ENCODE data around the gene CCR3.

Gene CCR3

DNA sequence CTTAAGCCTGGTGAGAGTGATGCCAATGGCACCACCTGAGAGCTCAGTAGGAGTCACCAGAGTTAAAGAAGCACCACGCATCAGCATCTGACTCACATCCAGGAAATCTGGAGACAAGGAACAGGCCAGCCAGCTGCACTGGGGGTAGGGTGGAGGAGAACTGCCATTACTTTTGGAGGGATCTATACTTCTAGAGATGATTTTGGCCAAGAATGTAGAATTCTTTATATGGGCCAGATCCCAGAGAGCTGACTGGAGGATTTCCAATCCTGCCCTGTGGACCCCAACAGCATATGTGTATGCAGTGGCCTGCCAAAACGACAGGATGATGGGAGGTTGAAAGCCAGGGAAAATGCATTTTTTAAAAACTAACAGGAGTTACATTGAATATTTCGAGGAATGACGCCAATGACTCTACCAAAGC is 29.8 kb downstream of the CCR3 start:
- no peak for DNase-seq (ENCODE audit: low read depth)

GRCh38 chr3:46276497-46277099 is 34.3 kb downstream of the CCR3 start:
- peak; percentile 70 for DNase-seq (ENCODE audit: low read depth)

DNA sequence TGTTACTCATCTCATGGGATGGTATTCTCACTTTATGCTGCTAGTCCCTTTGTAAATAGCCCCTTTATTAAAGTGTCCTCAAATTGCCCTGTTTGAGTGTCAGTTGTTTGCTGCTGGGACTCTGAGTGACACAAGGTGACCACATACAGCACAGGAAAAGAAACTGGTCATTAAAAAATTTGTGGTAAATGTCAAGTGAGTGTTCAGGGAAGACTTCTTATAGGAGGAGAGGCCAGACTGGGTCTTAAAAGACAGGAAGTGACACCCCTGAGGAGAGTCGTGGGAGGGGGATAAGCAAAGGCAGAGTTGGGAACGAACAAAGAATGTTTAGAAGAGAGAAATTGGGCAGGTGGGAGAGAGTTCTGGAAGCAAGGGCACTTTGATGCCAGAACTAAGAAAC is 35.2 kb downstream of the CCR3 start:
- DNase-seq (ENCODE audit: low read depth), result no peak

DNA sequence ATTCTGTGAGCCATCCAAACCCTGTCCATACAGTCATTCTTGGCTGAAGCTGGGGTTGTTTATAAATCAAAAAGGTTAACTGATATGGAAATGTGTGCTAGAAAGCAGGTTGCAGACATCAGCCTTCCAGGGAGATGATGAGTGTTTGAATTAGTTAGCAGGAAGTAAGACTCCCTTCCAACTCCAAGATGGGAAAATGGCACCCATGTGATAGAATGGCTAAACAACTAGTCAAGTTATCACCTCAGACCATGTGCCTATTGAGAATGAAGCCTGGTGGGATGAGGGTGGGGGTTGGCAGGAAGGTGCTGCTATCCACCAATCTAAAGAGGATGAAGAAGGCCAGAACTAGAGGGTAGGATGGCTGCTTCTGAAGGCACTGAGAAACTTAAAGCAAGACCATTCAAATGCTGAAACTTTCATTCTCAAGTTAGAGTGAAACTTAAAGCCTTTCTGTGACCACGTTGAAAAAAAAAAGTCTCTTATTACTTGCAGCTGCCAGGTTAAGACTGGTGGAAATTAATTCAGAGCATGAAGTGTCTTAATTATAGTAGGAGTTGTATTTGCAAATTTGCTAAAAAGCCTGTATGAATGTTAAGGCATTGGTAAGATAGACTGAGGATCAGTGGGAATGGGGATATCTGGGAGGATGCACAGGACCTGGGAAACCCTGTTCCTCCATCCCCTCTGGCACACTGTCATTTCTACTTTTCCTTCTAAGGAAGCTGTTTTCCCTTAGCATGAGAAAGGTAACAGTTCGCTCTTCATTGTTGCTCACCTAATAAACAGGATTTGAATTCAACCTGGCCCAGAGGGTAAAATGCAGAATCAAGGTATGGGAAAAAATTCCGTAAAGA is 36.8 kb downstream of the CCR3 start:
- DNase-seq (ENCODE audit: low read depth), result no peak

DNA sequence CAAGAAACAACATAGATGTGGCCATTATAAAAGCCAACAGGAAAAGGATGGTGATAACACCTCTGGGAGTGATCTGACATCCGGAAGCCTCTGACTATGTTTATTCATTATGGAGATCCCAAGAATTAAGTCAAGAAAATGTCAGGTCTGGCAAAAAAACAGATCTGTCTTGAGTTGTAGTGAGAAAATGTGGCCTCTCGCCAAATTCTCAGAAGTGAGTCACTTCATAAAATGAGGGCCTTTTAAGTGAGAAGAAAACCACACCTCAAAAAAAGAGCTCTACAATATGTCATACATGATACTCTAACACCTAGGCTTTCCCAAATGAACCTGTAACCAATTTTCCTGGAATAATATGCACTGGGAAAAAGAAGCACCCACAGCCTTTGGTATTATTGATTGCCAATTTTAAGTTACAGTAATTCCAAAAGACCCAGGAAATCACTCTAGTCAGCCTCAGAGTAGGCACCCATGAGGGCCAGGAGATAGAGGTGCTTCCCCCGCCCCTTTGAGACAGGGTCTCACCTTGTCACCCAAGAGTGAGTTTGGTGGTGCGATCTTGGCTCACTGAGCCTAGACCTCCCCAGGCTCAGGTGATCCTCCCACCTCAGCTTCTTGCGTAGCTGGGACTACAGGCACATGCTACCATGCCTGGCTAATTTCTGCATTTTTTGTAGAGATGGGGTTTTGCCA is 38.0 kb downstream of the CCR3 start:
- DNase-seq (ENCODE audit: low read depth), result peak; percentile 55

DNA sequence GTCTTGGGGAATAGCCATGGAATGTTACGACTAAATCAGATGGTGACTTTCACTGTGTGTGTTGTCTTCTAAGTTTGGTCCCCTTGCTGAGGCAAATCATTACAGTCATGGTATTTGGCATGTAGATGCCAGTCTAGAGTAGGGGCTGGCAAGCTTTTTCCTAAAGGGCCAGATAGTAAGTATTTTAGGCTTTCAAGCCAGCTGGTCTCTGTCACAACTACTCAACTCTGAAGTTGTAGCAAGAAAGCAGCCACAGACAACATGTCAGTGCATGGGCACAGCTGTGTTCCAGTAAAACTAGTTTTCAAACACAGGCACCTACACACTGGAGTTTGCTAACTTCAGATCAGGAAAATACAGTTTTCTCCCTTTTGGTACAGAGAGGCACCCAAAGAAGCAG is 39.3 kb downstream of the CCR3 start:
- no peak for DNase-seq (ENCODE audit: low read depth)

DNA sequence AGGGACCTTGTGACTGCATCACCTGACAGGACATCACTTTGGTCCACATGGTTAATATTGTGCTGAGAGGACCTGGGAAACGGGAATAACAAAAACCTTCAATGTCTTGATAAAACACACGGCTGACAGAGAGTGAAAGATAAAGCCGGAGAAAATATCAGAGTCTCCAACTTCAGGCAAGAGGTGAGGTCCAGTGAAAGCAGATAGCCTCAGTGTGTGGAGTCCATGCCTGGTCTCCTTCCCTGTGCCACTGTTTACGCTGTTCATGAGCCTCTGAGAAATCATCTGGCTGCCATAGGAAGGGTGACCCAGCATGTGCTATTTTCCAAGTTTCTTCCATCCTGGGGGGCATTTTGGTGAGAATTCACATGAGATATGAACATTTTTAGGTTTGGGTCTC is 39.8 kb downstream of the CCR3 start:
- DNase-seq (ENCODE audit: low read depth), result no peak

GRCh38 chr3:46282696-46283095 is 40.4 kb downstream of the CCR3 start:
- no peak for DNase-seq (ENCODE audit: low read depth)

GRCh38 chr3:46283881-46284450 is 41.7 kb downstream of the CCR3 start:
- DNase-seq (ENCODE audit: low read depth), result no peak

DNA sequence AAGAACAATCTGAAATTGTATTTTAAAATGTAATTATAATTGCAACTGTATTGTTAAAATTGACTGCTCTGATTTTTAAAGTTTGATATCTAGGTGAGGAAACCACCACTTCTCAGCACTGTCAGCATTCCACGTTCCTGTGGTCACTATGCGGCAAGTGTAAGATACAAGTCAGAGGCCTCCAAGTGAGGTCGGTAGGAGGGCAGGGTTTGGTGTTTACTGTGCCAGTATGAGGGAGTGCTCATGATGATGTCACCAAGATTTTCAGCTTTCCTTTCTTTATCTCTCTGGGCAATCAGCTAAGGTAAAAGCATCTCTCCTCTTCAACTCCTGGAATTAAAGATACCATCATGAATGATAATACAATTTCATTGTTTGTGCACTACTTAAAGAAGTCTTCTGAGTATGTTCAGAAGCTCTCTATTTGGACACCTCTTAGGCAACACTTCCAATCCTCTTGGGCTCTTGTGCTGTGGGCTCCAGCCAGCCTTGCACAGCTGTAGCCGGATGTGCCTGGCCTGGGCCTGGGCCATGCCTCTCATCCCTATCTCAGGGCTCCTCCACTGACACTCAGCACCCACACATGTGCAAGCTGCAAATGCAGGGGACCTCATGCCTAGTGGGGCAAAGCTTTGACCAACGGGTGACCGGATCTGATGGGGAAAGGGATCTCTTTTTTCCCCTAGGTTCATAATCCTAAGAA is 42.9 kb downstream of the CCR3 start:
- DNase-seq (ENCODE audit: low read depth), result no peak

DNA sequence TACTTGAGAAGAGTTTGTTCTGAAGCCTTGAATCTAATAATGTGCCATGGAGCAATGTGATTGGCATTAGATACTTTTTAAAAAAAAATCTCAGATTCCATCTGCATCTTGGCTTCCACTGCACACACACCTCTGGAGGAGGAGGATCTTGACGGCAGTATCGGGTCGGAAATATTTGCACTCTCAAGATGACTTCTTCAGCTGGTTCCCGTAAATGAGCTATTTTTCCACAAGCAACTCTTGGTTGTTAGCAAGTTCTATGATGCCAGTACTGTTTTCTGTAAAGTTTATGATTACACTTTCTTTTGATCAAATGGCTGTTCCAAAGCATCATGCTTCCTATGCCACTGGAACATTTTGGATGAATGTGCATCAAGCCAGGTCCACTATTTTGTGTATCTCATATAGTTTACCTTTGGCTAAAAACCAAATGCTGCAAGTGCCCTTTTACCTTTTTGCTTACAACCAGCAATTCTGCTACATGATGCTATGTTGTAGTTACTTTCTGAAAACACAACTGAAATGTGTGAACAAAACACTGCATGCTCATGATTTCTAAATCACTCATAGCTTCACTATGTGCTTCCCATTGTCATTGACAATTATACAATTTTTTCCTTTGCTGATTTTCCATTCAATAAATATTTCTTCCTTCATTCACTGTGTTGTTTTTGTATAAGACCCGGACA is 43.8 kb downstream of the CCR3 start:
- no peak for DNase-seq (ENCODE audit: low read depth)

- DNase-seq (ENCODE audit: low read depth), result no peak
Measured at GRCh38 chr3:46286947-46287565, 44.8 kb downstream of the CCR3 start.

- DNase-seq (ENCODE audit: low read depth), result no peak
Measured at GRCh38 chr3:46289551-46289950, 47.3 kb downstream of the CCR3 start.

GRCh38 chr3:46289966-46290365 is 47.7 kb downstream of the CCR3 start:
- DNase-seq (ENCODE audit: low read depth), result no peak

DNA sequence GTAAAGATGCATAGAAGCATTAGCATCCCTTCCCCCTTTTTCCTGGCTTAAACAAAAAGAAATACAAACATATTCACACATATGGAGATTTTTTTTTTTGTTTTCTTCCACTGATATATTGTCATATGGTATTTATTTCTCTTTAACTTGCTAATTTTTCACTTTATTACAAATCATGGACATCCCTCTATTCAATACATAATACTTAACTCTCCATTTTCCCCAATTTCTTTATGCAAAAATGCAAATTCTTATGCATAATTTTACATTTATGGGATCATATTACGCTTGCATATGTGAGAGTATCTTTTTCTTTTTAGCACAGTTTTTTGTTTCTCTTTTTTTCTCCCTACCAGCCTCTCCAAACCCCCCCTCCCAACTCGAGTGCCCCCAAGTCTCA is 48.8 kb downstream of the CCR3 start:
- DNase-seq (ENCODE audit: low read depth), result no peak

GRCh38 chr3:46293035-46293724 is 50.9 kb downstream of the CCR3 start:
- DNase-seq (ENCODE audit: low read depth), result no peak

DNA sequence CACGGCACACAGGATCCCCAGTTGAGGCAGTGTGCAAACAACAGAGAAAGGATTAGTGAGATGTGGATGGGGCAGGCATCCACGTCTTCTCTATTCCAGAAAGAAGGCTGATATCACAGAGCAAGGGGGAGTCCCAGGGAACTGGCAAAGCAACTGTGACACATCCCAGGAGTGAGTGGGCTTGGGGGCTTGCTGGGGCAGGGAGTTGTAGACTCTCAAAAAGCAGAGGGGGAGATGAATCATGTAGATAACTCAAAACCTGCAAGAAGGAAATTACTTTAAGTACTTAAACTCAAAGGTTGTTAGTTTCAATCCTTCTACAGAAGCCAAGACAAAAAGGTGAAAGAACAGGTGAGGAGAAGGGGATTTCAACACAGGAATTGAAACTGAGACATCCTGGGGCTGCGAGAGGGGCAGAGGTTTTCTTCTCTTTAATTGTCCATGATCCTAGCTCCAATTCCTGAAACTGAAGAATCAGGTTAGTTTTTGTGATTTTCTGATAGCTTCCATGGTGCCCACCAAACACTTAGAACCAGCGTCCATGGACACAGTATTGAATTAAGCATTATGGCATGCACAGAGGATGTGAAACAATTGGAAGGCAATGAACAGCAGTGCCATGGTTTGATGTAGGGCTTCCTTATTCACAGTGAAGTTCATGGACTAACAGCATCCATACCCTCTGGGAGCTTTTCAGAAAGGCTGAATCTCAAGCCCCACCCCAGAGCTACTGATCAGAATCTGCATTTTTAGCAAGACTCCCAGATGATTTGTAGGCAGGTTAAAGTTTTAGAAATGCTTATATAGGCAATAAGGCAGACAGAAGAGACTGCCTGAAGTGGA is 52.0 kb downstream of the CCR3 start:
- peak; percentile 72 for DNase-seq (ENCODE audit: low read depth)

- DNase-seq (ENCODE audit: low read depth), result no peak
Measured at GRCh38 chr3:46296826-46297225, 54.6 kb downstream of the CCR3 start.

DNA sequence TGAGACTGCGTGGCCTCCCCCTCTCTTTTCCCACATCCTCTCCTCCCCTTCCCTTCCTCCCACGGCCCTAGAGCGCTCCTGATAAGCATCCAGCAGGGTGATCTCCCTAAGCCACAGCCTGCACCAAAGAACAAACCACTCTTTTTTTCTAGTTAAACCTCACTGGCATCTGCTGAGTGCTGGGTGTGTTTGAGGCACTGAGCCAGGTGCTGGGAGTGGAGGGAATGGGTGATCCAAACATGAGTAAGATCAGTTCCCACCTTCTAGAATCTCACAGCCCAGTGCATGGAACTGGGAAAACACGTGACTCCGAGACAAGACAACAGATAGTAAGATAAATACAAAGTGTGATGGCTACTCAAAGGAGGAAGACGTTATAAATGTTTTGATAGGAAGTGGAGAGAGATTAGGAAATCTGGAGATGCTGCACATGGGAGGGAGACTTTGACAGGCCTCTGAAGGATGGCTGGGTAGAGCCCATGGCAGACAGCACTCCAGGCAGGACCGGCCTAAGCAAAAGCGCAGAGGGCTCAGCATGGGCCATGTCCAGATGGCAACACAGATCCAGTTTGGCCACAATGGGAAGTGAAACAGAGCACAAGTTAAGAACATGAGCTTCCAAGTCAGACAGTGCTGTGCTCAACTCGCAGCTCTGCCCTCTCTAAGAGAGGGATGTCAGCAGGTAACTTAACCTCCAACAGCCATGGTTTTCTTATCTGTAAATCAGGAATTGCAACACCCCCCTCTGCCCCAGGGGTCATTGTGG is 55.6 kb downstream of the CCR3 start:
- no peak for DNase-seq (ENCODE audit: low read depth)

Data from activated T-cell treated with anti-CD3 and anti-CD28 coated beads for 24 hours (primary cell).